ENCODE data around the gene PACSIN1.
"Not testable (repeated sequence)": the region's sequence is repeated elsewhere in the genome, so short reads cannot be mapped to it uniquely, and the experiment has no call there.

The PACSIN1 gene

DNA sequence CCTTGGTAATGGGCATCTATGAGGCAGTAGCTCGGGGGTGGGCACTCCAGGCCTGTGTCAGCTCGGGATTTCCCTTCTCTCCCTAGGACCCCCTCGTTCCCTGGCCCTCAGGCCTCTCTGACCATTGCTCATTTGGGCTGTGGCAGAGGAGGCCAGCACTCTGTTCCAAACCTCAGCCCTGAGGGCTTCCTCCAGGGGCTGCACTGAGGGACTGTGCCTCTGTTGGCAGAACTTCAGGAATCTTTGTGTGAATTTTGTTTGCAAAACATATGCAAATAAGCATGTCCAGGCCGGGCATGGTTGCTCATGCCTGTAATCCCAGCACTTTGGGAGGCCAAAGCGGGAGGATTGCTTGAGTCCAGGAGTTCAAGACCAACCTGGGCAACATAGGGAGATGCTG lies 11.0 kb downstream of the PACSIN1 start:
- in situ Hi-C loops (cut with HindIII; ENCODE audit: low pct_ligation_motif_present, low pct_unique_long_range_greater_than_20kb, low sequenced_read_pairs): no loop called here
- no peak for DNase-seq

GRCh38 chr6:34478796-34479195 lies 12.9 kb downstream of the PACSIN1 start:
- in situ Hi-C loops (cut with HindIII; ENCODE audit: low pct_ligation_motif_present, low pct_unique_long_range_greater_than_20kb, low sequenced_read_pairs): no loop called here
- DNase-seq: no peak

DNA sequence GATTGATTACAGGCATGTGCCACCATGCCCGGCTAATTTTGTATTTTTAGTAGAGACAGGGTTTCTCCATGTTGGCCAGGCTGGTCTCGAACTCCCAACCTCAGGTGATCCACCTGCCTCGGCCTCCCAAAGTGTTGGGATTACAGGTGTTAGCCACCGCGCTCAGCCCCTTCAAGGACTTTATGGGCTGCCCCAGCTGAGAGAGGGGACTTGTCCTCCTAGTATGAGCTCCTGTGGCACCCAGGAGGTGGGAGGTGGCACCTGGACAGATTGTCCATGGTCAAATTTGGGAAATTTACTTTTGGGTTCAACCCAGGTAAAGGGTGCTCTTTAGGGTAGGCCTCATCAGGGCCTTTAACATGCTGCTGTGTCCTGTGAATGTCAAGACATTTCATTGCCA lies 17.9 kb downstream of the PACSIN1 start:
- DNase-seq; in situ Hi-C loops (cut with HindIII; ENCODE audit: low pct_ligation_motif_present, low pct_unique_long_range_greater_than_20kb, low sequenced_read_pairs): not testable (repeated sequence)

- in situ Hi-C loops (cut with HindIII; ENCODE audit: low pct_ligation_motif_present, low pct_unique_long_range_greater_than_20kb, low sequenced_read_pairs): no loop called here
- no peak for DNase-seq
Measured at GRCh38 chr6:34484391-34484790, 18.5 kb downstream of the PACSIN1 start.

DNA sequence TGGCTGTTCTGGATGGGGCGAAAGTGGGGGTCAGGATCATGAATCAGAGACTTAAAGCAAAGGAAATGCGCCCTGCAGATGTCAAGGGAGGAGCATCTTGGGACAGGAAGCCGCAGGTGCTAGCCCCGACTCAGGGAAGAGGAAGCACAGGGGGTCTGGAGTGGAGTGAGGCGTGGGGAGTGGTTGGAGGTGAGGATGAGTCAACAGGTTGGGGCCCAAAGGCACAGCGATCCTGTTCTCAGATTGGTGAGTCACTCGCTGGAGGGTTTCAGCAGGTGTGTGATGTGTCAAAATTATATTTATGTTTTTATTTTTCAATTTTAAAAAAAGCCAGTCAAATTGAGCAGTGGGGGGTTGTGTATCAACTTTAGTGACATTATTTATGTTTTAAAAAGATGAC lies 19.0 kb downstream of the PACSIN1 start:
- DNase-seq: no peak
- in situ Hi-C loops (cut with HindIII; ENCODE audit: low pct_ligation_motif_present, low pct_unique_long_range_greater_than_20kb, low sequenced_read_pairs): no loop called here

- in situ Hi-C loops (cut with HindIII; ENCODE audit: low pct_ligation_motif_present, low pct_unique_long_range_greater_than_20kb, low sequenced_read_pairs): no loop called here
- no peak for DNase-seq
Measured at GRCh38 chr6:34485321-34486060, 19.6 kb downstream of the PACSIN1 start.

DNA sequence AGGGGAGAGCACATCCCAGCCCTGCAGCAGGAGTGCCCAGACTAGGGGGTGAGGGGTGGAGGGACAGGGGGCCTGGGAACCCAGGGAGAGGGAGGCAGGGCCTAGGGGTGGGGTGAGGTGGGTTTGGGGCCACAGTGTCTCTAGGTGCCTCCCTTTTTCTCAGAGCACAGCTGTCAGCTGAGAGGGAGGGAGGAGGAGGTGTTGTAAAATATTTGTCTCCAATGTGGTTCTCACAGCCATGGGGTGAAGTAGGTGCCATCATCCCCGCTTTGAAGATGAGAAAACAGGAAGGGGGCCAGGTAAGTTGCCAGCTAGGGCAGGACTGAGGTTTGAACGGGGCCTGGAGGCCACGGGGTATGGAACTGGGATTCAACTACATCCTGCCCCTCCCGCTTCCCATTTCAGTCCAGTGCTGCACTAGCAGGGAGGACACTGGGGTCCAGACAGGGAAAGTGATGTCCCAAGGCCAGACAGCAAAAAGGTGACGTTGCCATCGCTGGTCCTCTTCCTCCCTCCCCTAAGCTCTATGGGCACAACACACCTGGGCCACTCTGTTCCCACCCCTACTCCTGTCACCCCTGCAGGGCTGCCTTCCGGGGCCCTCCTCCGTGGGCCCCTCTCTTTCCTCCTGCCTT lies 20.3 kb downstream of the PACSIN1 start:
- in situ Hi-C loops (cut with HindIII; ENCODE audit: low pct_ligation_motif_present, low pct_unique_long_range_greater_than_20kb, low sequenced_read_pairs): no loop called here
- no peak for DNase-seq

GRCh38 chr6:34486886-34487285 lies 21.0 kb downstream of the PACSIN1 start:
- DNase-seq; in situ Hi-C loops (cut with HindIII; ENCODE audit: low pct_ligation_motif_present, low pct_unique_long_range_greater_than_20kb, low sequenced_read_pairs): not testable (repeated sequence)

DNA sequence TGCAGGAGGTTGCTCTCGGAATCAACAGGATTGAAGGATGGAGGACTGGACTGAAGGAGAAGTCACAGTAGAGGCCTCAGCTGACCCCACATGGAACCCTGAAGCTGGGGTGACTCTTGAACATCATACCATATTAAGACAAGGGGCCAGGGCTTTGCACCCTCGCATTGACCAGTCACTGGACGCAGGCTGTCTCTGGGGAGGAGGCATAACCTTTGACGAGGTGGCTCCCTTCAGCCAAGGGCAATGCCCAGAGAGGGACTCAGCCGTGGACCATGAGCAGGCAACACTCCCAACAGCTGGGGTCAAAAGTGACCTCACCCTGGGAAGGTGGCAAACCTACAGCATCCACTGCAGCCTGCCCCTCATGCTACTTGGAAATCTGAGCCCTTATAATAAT lies 21.7 kb downstream of the PACSIN1 start:
- DNase-seq: no peak
- in situ Hi-C loops (cut with HindIII; ENCODE audit: low pct_ligation_motif_present, low pct_unique_long_range_greater_than_20kb, low sequenced_read_pairs): no loop called here

GRCh38 chr6:34489207-34489805 lies 23.4 kb downstream of the PACSIN1 start:
- DNase-seq: no peak
- in situ Hi-C loops (cut with HindIII; ENCODE audit: low pct_ligation_motif_present, low pct_unique_long_range_greater_than_20kb, low sequenced_read_pairs): no loop called here

GRCh38 chr6:34490390-34491090 lies 24.7 kb downstream of the PACSIN1 start:
- in situ Hi-C loops (cut with HindIII; ENCODE audit: low pct_ligation_motif_present, low pct_unique_long_range_greater_than_20kb, low sequenced_read_pairs): no loop called here

GRCh38 chr6:34491091-34491430 lies 25.2 kb downstream of the PACSIN1 start:
- in situ Hi-C loops (cut with HindIII; ENCODE audit: low pct_ligation_motif_present, low pct_unique_long_range_greater_than_20kb, low sequenced_read_pairs): no loop called here

More at GRCh38 chr6:34490390-34491090, 24.7 kb downstream of the PACSIN1 start:
- no peak for DNase-seq

GRCh38 chr6:34493344-34493743 lies 27.5 kb downstream of the PACSIN1 start:
- in situ Hi-C loops (cut with HindIII; ENCODE audit: low pct_ligation_motif_present, low pct_unique_long_range_greater_than_20kb, low sequenced_read_pairs): no loop called here
- no peak for DNase-seq

More at GRCh38 chr6:34491091-34491430, 25.2 kb downstream of the PACSIN1 start:
- no peak for DNase-seq

- in situ Hi-C loops (cut with HindIII; ENCODE audit: low pct_ligation_motif_present, low pct_unique_long_range_greater_than_20kb, low sequenced_read_pairs): no loop called here
- DNase-seq: no peak
Measured at GRCh38 chr6:34494973-34495372, 29.1 kb downstream of the PACSIN1 start.

GRCh38 chr6:34496103-34496685 lies 30.3 kb downstream of the PACSIN1 start:
- no peak for DNase-seq

DNA sequence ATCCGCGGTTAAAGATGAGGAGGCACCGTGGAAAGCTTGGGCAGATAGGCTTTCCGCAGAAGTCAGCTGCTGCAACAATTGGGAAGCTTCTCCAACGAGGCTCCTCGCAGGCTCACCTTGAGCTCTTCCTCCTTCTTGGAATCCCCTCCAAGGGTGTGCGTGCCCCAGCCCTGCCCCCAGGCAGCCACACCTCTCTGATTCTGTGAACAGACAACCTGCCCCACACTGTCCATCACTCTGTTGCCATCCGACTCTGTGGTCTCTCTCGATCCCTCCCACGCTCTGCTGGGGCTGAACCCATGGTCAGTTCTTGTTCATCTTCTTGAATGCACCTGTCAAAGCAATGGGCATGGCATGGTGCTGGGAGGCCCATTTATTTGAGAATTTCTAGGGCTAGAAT lies 31.5 kb downstream of the PACSIN1 start:
- in situ Hi-C loops (cut with HindIII; ENCODE audit: low pct_ligation_motif_present, low pct_unique_long_range_greater_than_20kb, low sequenced_read_pairs): no loop called here
- DNase-seq: no peak

More at GRCh38 chr6:34496103-34496685, 30.3 kb downstream of the PACSIN1 start:
- in situ Hi-C loops (cut with HindIII; ENCODE audit: low pct_ligation_motif_present, low pct_unique_long_range_greater_than_20kb, low sequenced_read_pairs): no loop called here

DNA sequence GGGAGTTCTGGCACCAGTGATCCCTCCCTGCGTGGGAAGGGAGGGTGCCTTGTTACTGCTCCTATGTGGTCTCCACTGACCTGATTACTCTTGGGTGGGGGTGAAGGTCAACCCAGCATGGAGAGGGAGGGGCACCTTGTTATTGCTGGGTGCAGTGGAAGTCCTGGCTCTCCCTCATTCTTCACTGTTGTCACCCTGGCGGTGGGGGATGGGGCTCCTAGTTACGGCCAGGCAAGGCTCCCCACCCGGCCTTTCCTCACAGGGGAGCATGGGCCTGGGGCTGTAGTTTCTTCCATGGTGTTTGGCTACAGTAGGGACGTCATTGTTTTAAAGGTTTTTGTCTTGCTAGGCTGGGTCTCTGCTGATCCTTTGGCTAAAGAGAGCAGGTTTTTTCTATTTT lies 40.8 kb downstream of the PACSIN1 start:
- in situ Hi-C loops (cut with HindIII; ENCODE audit: low pct_ligation_motif_present, low pct_unique_long_range_greater_than_20kb, low sequenced_read_pairs): no loop called here

GRCh38 chr6:34508425-34508824 lies 42.5 kb downstream of the PACSIN1 start:
- DNase-seq: no peak
- in situ Hi-C loops (cut with HindIII; ENCODE audit: low pct_ligation_motif_present, low pct_unique_long_range_greater_than_20kb, low sequenced_read_pairs): no loop called here

More for the DNA sequence above, 40.8 kb downstream of the PACSIN1 start:
- DNase-seq: no peak

- in situ Hi-C loops (cut with HindIII; ENCODE audit: low pct_ligation_motif_present, low pct_unique_long_range_greater_than_20kb, low sequenced_read_pairs): no loop called here
- DNase-seq: no peak
Measured at GRCh38 chr6:34509782-34510181, 43.9 kb downstream of the PACSIN1 start.

Measured in ACHN (cell line).